Cardiac muscle cell (in vitro differentiated cells and primary cell): Measurements from ENCODE around the gene PRKAR1B. TPM values are rescaled to one million over a fixed set of nuclear protein-coding genes. Genes with fewer than 3 reads are reported as not detected.
A peak's percentile ranks its signal among the peaks of the same experiment; 100 is the strongest.
"Not testable (repeated sequence)": the region's sequence is repeated elsewhere in the genome, so short reads cannot be mapped to it uniquely, and the experiment has no call there.

Source experiments
- DNase-seq, 2 donors: peaks; one replicate each; pipeline versions ENCODE4 v3.0.0 to v3.0.0-alpha.2; 2010 to 2017; ENCODE audit warnings: low read depth in 1 of 2, low spot score in 1 of 2
- H3K27ac ChIP-seq: fragments of 200-600 bp; sonication (generic); 2 replicates; pipeline ENCODE4 v1.5.1; 2016
- H3K27me3 ChIP-seq: fragments of 200-600 bp; sonication (generic); 2 replicates; pipeline ENCODE4 v1.6.0; 2016; ENCODE audit warnings: control low read depth
- H3K36me3 ChIP-seq: fragments of 200-600 bp; sonication (generic); 2 replicates; pipeline ENCODE4 v1.5.1; 2016; ENCODE audit warnings: control low read depth
- H3K4me1 ChIP-seq: fragments of 200-600 bp; sonication (generic); 2 replicates; pipeline ENCODE4 v1.8.1; 2017; ENCODE audit warnings: low read depth, mild to moderate bottlenecking, mixed run types
- H3K4me3 ChIP-seq: fragments of 200-600 bp; sonication (generic); 2 replicates; pipeline ENCODE4 v1.5.1; 2016; ENCODE audit warnings: mild to moderate bottlenecking
- H3K9me3 ChIP-seq: fragments of 200-600 bp; sonication (generic); 2 replicates; pipeline ENCODE4 v1.5.1; 2017; ENCODE audit warnings: low read depth, mild to moderate bottlenecking, control low read depth
- polyA plus RNA-seq: library from polyadenylated mRNA; unstranded; fragments of >200 nt; fragmentation: Nextera tagmentation; extraction: Ambion mirVana; gene quantifications from 2 replicates; pipeline ENCODE4 v1.2.1, GENCODE V29; 2016
- total RNA-seq: library from RNA; depleted of rRNA; stranded (reverse); fragments of >200 nt; gene quantifications from 2 replicates; pipeline ENCODE4 v1.2.3, GENCODE V29; 2016
- TF ChIP-seq, protein P1 (sequence below): IDR thresholded peaks from 2 replicates; pipeline ENCODE4 v1.5.1; 2012; ENCODE audit warnings: low read depth, mild to moderate bottlenecking, low read length

The PRKAR1B gene
- total and polyA plus RNA-seq, 2 experiments from 2014 or later = 32.8 to 40.2 TPM

DNA sequence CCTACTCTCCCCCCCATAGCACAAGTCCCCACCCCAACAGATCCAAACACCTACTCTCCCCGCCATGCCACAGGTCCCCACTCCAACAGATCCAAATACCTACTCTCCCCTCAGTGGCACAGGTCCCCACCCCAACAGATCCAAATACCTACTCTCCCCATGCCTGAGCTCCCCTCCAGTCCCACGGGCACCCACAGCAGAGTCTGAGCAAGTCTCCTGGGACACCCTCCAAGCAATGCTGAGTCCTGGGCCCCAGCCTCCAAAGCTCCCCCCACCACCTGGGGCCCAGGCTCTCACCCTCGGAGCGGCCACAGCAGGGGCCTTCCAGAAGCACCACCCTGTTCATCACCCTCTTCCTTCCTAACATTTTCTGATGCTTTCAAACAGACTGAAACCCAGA is 64.5 kb downstream of the PRKAR1B start:
- Histone ChIP-seq H3K36me3 (no peaks in the 10 kb centered on the region), H3K27me3 (no peaks in the 10 kb centered on the region), H3K9me3 (no peaks in the 10 kb centered on the region), H3K4me3 (no peak overlapping the region), H3K27ac (no peak overlapping the region), H3K4me1 (peaks cover 12% of the 10 kb centered on the region)
- DNase-seq = no peak
- TF ChIP-seq, protein P1, sequence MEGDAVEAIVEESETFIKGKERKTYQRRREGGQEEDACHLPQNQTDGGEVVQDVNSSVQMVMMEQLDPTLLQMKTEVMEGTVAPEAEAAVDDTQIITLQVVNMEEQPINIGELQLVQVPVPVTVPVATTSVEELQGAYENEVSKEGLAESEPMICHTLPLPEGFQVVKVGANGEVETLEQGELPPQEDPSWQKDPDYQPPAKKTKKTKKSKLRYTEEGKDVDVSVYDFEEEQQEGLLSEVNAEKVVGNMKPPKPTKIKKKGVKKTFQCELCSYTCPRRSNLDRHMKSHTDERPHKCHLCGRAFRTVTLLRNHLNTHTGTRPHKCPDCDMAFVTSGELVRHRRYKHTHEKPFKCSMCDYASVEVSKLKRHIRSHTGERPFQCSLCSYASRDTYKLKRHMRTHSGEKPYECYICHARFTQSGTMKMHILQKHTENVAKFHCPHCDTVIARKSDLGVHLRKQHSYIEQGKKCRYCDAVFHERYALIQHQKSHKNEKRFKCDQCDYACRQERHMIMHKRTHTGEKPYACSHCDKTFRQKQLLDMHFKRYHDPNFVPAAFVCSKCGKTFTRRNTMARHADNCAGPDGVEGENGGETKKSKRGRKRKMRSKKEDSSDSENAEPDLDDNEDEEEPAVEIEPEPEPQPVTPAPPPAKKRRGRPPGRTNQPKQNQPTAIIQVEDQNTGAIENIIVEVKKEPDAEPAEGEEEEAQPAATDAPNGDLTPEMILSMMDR = no peak

GRCh38 chr7:659996-660395 is 67.1 kb downstream of the PRKAR1B start:
- TF ChIP-seq, protein P1 = no peak
- no peak for DNase-seq
- no peaks in the 10 kb centered on the region for H3K27me3 ChIP-seq
- H3K27ac ChIP-seq = no peak overlapping the region
- no peaks in the 10 kb centered on the region for H3K36me3 ChIP-seq
- no peaks in the 10 kb centered on the region for H3K9me3 ChIP-seq
- H3K4me3 ChIP-seq = no peak overlapping the region
- H3K4me1 ChIP-seq = peaks cover 15% of the 10 kb centered on the region

GRCh38 chr7:659306-659847 is 67.7 kb downstream of the PRKAR1B start:
- Histone ChIP-seq H3K4me1 (peaks cover 15% of the 10 kb centered on the region), H3K4me3 (no peak overlapping the region), H3K27ac (no peak overlapping the region), H3K27me3 (no peaks in the 10 kb centered on the region), H3K9me3 (no peaks in the 10 kb centered on the region), H3K36me3 (no peaks in the 10 kb centered on the region)
- TF ChIP-seq, protein P1 = no peak
- DNase-seq = no peak

- Histone ChIP-seq H3K9me3 (no peaks in the 10 kb centered on the region), H3K4me1 (peaks cover 7% of the 10 kb centered on the region), H3K4me3 (no peak overlapping the region), H3K36me3 (no peaks in the 10 kb centered on the region), H3K27ac (peak overlapping the region; percentile 74), H3K27me3 (no peaks in the 10 kb centered on the region)
- TF ChIP-seq, protein P1 = no peak
- peak; percentile 63 to 69 for DNase-seq
These were observed 69.4 kb downstream of the PRKAR1B start for GRCh38 chr7:657565-658119.

DNA sequence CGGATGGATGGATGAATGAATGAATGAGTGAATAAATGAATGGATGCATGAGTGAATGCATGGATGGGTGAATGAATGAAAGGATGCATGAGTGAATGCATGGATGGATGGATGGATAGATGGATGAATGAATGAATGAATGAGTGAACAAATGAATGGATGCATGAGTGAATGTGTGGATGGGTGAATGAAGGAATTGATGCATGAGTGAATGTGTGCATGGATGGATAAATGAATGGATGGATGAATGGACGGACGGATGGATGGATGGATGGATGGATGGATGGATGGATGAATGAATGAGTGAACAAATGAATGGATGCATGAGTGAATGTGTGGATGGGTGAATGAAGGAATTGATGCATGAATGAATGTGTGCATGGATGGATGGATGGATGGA is 70.1 kb downstream of the PRKAR1B start:
- H3K4me1 ChIP-seq, H3K27ac ChIP-seq, H3K36me3 ChIP-seq, H3K9me3 ChIP-seq, H3K27me3 ChIP-seq, DNase-seq, H3K4me3 ChIP-seq: not testable (repeated sequence)

- no peak overlapping the region for H3K27ac ChIP-seq
- no peaks in the 10 kb centered on the region for H3K36me3 ChIP-seq
- no peaks in the 10 kb centered on the region for H3K9me3 ChIP-seq
- TF ChIP-seq, protein P1 = no peak
- no peaks in the 10 kb centered on the region for H3K27me3 ChIP-seq
- H3K4me1 ChIP-seq = peaks cover 7% of the 10 kb centered on the region
- DNase-seq = no peak
- no peak overlapping the region for H3K4me3 ChIP-seq
These were observed 71.3 kb downstream of the PRKAR1B start for GRCh38 chr7:655758-656157.
